Effector memory CD8-positive, alpha-beta T cell (primary cell): Measurements from ENCODE around the gene CLDN15.

Experiments used
- ATAC-seq: fragments of 150-1000 bp; cut with Tn5 transposase; replicated peaks from 2 replicates; pipeline ENCODE4 v1.10.0; 2021; ENCODE audit warnings: mild to moderate bottlenecking, moderate library complexity
- DNase-seq, 3 experiments: peaks; one replicate each; pipeline ENCODE4 v3.0.0; 2021
- H3K27ac Mint-ChIP-seq, 2 donors: one replicate each; pipeline ENCODE4 v1.8.0; 2022; ENCODE audit warnings: mild to moderate bottlenecking in 2 of 2, mixed read lengths in 2 of 2, moderate library complexity in 2 of 2
- H3K27me3 Mint-ChIP-seq, 2 donors: one replicate each; pipeline ENCODE4 v1.8.0; 2022; ENCODE audit warnings: mixed read lengths in 2 of 2
- H3K36me3 Mint-ChIP-seq: one replicate; pipeline ENCODE4 v1.8.0; 2022; ENCODE audit warnings: mild to moderate bottlenecking, moderate library complexity, mixed read lengths; ENCODE audit not compliant: insufficient read depth
- H3K4me1 Mint-ChIP-seq, 2 donors: one replicate each; pipeline ENCODE4 v1.8.0; 2022; ENCODE audit warnings: low read depth in 2 of 2, mixed read lengths in 2 of 2
- H3K4me3 Mint-ChIP-seq, 2 donors: one replicate each; pipeline ENCODE4 v1.8.0; 2022; ENCODE audit warnings: mild to moderate bottlenecking in 2 of 2, mixed read lengths in 2 of 2, moderate library complexity in 2 of 2
- H3K9me3 Mint-ChIP-seq, 2 donors: one replicate each; pipeline ENCODE4 v1.8.0; 2022; ENCODE audit warnings: mixed read lengths in 2 of 2

The CLDN15 gene

GRCh38 chr7:101189109-101189508 is 48.5 kb downstream of the CLDN15 start:
- ATAC-seq = no peak
- H3K4me3 Mint-ChIP-seq = no peak overlapping the region
- H3K27ac Mint-ChIP-seq = no peak overlapping the region
- H3K4me1 Mint-ChIP-seq = peaks cover 4 to 5% of the 10 kb centered on the region in 2 donors
- no peak for DNase-seq
- H3K27me3 Mint-ChIP-seq = peaks cover 12 to 30% of the 10 kb centered on the region in 2 donors
- H3K36me3 Mint-ChIP-seq = no peaks in the 10 kb centered on the region
- no peaks in the 10 kb centered on the region for H3K9me3 Mint-ChIP-seq

- no peak for DNase-seq
- ATAC-seq = no peak
- Mint-ChIP-seq H3K36me3 (peaks cover 3% of the 10 kb centered on the region), H3K4me3 (no peak overlapping the region), H3K9me3 (no peaks in the 10 kb centered on the region), H3K4me1 (peaks cover 0 to 2% of the 10 kb centered on the region in 2 donors), H3K27ac (no peak overlapping the region), H3K27me3 (peaks cover 22 to 42% of the 10 kb centered on the region in 2 donors)
Observed at GRCh38 chr7:101186844-101187428, 50.7 kb downstream of the CLDN15 start.

GRCh38 chr7:101186194-101186593 is 51.4 kb downstream of the CLDN15 start:
- ATAC-seq = no peak
- Mint-ChIP-seq H3K27me3 (peaks cover 25 to 46% of the 10 kb centered on the region in 2 donors), H3K9me3 (no peaks in the 10 kb centered on the region), H3K27ac (no peak overlapping the region), H3K36me3 (peaks cover 3% of the 10 kb centered on the region), H3K4me1 (peaks cover 0 to 2% of the 10 kb centered on the region in 2 donors), H3K4me3 (no peak overlapping the region)
- DNase-seq = no peak

GRCh38 chr7:101185258-101185839 is 52.3 kb downstream of the CLDN15 start:
- peaks cover 0 to 6% of the 10 kb centered on the region in 2 donors for H3K4me1 Mint-ChIP-seq
- H3K9me3 Mint-ChIP-seq = no peaks in the 10 kb centered on the region
- DNase-seq = no peak
- H3K36me3 Mint-ChIP-seq = peaks cover 3% of the 10 kb centered on the region
- no peak for ATAC-seq
- no peak overlapping the region for H3K4me3 Mint-ChIP-seq
- H3K27me3 Mint-ChIP-seq = peaks cover 31 to 55% of the 10 kb centered on the region in 2 donors
- H3K27ac Mint-ChIP-seq = no peak overlapping the region
